HepG2 (cell line): ENCODE measurements around the gene MAML1. TPM values are rescaled to one million over a fixed set of nuclear protein-coding genes. Genes with fewer than 3 reads are reported as not detected.

Experiments
- ARNTL ChIP-seq: sonication (generic); formaldehyde crosslinking; IDR thresholded peaks from 2 replicates; pipeline ENCODE4 v1.4.0; 2020; ENCODE audit warnings: mild to moderate bottlenecking, missing genetic modification reagents
- CENPX ChIP-seq: sonication (generic); formaldehyde crosslinking; IDR thresholded peaks from 2 replicates; pipeline ENCODE4 v1.9.0; 2021; ENCODE audit warnings: mild to moderate bottlenecking, missing genetic modification reagents, moderate library complexity
- E2F1 ChIP-seq: sonication (generic); formaldehyde crosslinking; IDR thresholded peaks from 2 replicates; pipeline ENCODE4 v1.5.0; 2020; ENCODE audit warnings: missing genetic modification reagents
- HCFC1 ChIP-seq: fragments of 150-350 bp; IDR thresholded peaks from 2 replicates; pipeline ENCODE4 v1.6.1; 2014; ENCODE audit warnings: low read depth, low read length
- JARID2 ChIP-seq: sonication (generic); formaldehyde crosslinking; IDR thresholded peaks from 2 replicates; pipeline ENCODE4 v1.8.1; 2023; ENCODE audit warnings: missing genetic modification reagents, inconsistent platforms; ENCODE audit not compliant: insufficient replicate concordance
- MAFF ChIP-seq: IDR thresholded peaks from 2 replicates; pipeline ENCODE4 v1.6.1; 2011; ENCODE audit warnings: low read depth, low read length, improper control_type of control experiment
- MED13 ChIP-seq: sonication (generic); formaldehyde crosslinking; IDR thresholded peaks from 2 replicates; pipeline ENCODE4 v1.5.0; 2020; ENCODE audit warnings: missing genetic modification reagents
- MTA1 ChIP-seq: sonication (generic); formaldehyde crosslinking; IDR thresholded peaks from 2 replicates; pipeline ENCODE4 v1.4.0; 2020; ENCODE audit warnings: missing genetic modification reagents, mild to moderate bottlenecking, borderline replicate concordance
- PBX3 ChIP-seq: sonication (generic); formaldehyde crosslinking; IDR thresholded peaks from 2 replicates; pipeline ENCODE4 v1.8.1; 2023; ENCODE audit warnings: missing genetic modification reagents, inconsistent platforms, borderline replicate concordance
- SRSF9 ChIP-seq: fragments of 200-400 bp; formaldehyde crosslinking; IDR thresholded peaks from 2 replicates; pipeline ENCODE4 v1.6.1; 2018; ENCODE audit warnings: borderline replicate concordance, mild to moderate bottlenecking, low read depth, low read length; ENCODE audit not compliant: insufficient read depth, poor library complexity, severe bottlenecking
- TIGD3 ChIP-seq: sonication (generic); formaldehyde crosslinking; IDR thresholded peaks from 2 replicates; pipeline ENCODE4 v1.5.1; 2020; ENCODE audit warnings: mild to moderate bottlenecking, missing genetic modification reagents, borderline replicate concordance
- ZMYM4 ChIP-seq: sonication (generic); formaldehyde crosslinking; IDR thresholded peaks from 2 replicates; pipeline ENCODE4 v1.8.1; 2023; ENCODE audit warnings: mild to moderate bottlenecking, missing genetic modification reagents
- ZNF12 ChIP-seq: sonication (generic); formaldehyde crosslinking; IDR thresholded peaks from 2 replicates; pipeline ENCODE4 v1.5.0; 2020; ENCODE audit warnings: missing genetic modification reagents
- ZNF446 ChIP-seq: sonication (generic); formaldehyde crosslinking; IDR thresholded peaks from 2 replicates; pipeline ENCODE4 v1.5.0; 2020; ENCODE audit warnings: mild to moderate bottlenecking, missing genetic modification reagents
- ZNF484 ChIP-seq: sonication (generic); formaldehyde crosslinking; IDR thresholded peaks from 2 replicates; pipeline ENCODE4 v1.5.1; 2020; ENCODE audit warnings: mild to moderate bottlenecking, low read depth, missing genetic modification reagents, borderline replicate concordance
- ZNF776 ChIP-seq: sonication (generic); formaldehyde crosslinking; IDR thresholded peaks from 2 replicates; pipeline ENCODE4 v1.4.0; 2020; ENCODE audit warnings: mild to moderate bottlenecking, missing genetic modification reagents
- ZNF777 ChIP-seq: sonication (generic); formaldehyde crosslinking; IDR thresholded peaks from 2 replicates; pipeline ENCODE4 v1.4.0; 2020; ENCODE audit warnings: missing genetic modification reagents
- ZNF850 ChIP-seq: sonication (generic); formaldehyde crosslinking; conservative IDR thresholded peaks from 2 replicates; pipeline ENCODE4 v1.9.0; 2021; ENCODE audit warnings: mild to moderate bottlenecking, missing genetic modification reagents
- polyA plus RNA-seq, 8 experiments: library from polyadenylated mRNA; depleted of rRNA in 3 of 8; stranded (reverse) in 7 of 8; unstranded in 1 of 8; fragments of >200 nt; fragmentation: Illumina TruSeq in 4 of 8; extraction: Trizol in 4 of 8; gene quantifications; 2 replicates each; pipeline versions ENCODE4 v1.2.1 to v1.2.3, GENCODE V29; 2011 to 2016; ENCODE audit warnings: low read depth in 4 of 8, missing spikeins in 1 of 8, mixed read lengths in 1 of 8; ENCODE audit not compliant: insufficient read depth in 1 of 8
- total RNA-seq, 5 experiments: library from RNA; depleted of rRNA; stranded (reverse); fragments of >200 nt; fragmentation: Illumina TruSeq; extraction: Trizol; gene quantifications; 2 replicates each; pipeline ENCODE4 v1.2.3, GENCODE V29; 2016; ENCODE audit warnings: low read depth in 1 of 5
- TF ChIP-seq, protein P1 (sequence below): sonication (generic); formaldehyde crosslinking; IDR thresholded peaks from 2 replicates; pipeline ENCODE4 v1.4.0; 2020; ENCODE audit warnings: missing genetic modification reagents, borderline replicate concordance
- TF ChIP-seq, protein P2 (sequence below): sonication (generic); formaldehyde crosslinking; conservative IDR thresholded peaks from 2 replicates; pipeline ENCODE4 v1.4.0; 2020; ENCODE audit warnings: missing genetic modification reagents
- TF ChIP-seq, protein P3 (sequence below): sonication (generic); formaldehyde crosslinking; IDR thresholded peaks from 2 replicates; pipeline ENCODE4 v1.4.0; 2020; ENCODE audit warnings: missing genetic modification reagents

Gene MAML1
- total and polyA plus RNA-seq, 2 of the 13 experiments (the other 11 are each of a cell fraction or from before 2014, with no cell fraction given) = 10.0 to 10.8 TPM

DNA sequence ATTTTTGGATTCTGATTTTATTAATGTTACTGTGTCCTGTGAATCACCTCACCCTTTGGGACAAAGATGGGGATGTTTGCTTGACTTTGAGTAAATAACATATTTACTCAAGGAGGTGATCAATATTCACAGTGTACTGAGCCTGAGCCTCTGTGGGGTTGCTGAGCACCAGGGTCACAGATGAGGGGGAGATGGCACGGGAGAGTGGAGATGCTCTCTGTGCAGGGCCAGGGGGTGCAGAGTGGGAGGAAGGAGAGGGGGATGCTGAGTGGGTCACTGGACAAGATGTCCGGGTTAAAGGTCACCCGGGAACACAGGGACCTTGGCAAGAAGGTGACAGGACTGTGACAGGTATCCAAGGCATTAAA is 92.1 kb downstream of the MAML1 start (continued):
- TF ChIP-seq TIGD3 (CRISPR knock-in tag) (no peak), ZNF12 (CRISPR knock-in tag) (no peak), SRSF9 (no peak), ZNF777 (CRISPR knock-in tag) (no peak), PBX3 (no peak), JARID2 (CRISPR knock-in tag) (no peak), ZNF446 (no peak), MAFF (no peak), ZNF484 (no peak), ZNF850 (CRISPR knock-in tag) (no peak), MED13 (CRISPR knock-in tag) (no peak), HCFC1 (no peak), CENPX (no peak), E2F1 (CRISPR knock-in tag) (no peak), ZMYM4 (CRISPR knock-in tag) (no peak; the same call in 1 of the 2 replicates), ARNTL (CRISPR knock-in tag) (no peak), ZNF776 (CRISPR knock-in tag) (no peak), MTA1 (CRISPR knock-in tag) (no peak)
- TF ChIP-seq, protein P1, sequence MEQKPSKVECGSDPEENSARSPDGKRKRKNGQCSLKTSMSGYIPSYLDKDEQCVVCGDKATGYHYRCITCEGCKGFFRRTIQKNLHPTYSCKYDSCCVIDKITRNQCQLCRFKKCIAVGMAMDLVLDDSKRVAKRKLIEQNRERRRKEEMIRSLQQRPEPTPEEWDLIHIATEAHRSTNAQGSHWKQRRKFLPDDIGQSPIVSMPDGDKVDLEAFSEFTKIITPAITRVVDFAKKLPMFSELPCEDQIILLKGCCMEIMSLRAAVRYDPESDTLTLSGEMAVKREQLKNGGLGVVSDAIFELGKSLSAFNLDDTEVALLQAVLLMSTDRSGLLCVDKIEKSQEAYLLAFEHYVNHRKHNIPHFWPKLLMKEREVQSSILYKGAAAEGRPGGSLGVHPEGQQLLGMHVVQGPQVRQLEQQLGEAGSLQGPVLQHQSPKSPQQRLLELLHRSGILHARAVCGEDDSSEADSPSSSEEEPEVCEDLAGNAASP (CRISPR knock-in tag) = peak; percentile 24; the same call in 1 of the 2 replicates
- TF ChIP-seq, protein P2, sequence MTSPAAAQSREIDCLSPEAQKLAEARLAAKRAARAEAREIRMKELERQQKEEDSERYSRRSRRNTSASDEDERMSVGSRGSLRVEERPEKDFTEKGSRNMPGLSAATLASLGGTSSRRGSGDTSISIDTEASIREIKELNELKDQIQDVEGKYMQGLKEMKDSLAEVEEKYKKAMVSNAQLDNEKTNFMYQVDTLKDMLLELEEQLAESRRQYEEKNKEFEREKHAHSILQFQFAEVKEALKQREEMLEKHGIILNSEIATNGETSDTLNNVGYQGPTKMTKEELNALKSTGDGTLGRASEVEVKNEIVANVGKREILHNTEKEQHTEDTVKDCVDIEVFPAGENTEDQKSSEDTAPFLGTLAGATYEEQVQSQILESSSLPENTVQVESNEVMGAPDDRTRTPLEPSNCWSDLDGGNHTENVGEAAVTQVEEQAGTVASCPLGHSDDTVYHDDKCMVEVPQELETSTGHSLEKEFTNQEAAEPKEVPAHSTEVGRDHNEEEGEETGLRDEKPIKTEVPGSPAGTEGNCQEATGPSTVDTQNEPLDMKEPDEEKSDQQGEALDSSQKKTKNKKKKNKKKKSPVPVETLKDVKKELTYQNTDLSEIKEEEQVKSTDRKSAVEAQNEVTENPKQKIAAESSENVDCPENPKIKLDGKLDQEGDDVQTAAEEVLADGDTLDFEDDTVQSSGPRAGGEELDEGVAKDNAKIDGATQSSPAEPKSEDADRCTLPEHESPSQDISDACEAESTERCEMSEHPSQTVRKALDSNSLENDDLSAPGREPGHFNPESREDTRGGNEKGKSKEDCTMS = no peak
- TF ChIP-seq, protein P3, sequence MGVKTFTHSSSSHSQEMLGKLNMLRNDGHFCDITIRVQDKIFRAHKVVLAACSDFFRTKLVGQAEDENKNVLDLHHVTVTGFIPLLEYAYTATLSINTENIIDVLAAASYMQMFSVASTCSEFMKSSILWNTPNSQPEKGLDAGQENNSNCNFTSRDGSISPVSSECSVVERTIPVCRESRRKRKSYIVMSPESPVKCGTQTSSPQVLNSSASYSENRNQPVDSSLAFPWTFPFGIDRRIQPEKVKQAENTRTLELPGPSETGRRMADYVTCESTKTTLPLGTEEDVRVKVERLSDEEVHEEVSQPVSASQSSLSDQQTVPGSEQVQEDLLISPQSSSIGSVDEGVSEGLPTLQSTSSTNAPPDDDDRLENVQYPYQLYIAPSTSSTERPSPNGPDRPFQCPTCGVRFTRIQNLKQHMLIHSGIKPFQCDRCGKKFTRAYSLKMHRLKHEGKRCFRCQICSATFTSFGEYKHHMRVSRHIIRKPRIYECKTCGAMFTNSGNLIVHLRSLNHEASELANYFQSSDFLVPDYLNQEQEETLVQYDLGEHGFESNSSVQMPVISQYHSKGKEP (CRISPR knock-in tag) = no peak
